GM23338 (cell line): ENCODE data around the gene RPL10A. TPM values are rescaled to one million over a fixed set of nuclear protein-coding genes. Genes with fewer than 3 reads are reported as not detected.

Experiments used
- ATAC-seq: fragments of 200-7000 bp; cut with Tn5 transposase; 3 replicates; pipeline ENCODE4 v1.9.1; 2020
- DNase-seq: peaks from one replicate; pipeline ENCODE4 v3.0.0-alpha.2; 2015; ENCODE audit warnings: low spot score
- H2AFZ ChIP-seq: fragments of 200-600 bp; sonication (generic); 2 replicates; pipeline ENCODE4 v1.8.0; 2016; ENCODE audit warnings: antibody characterized with exemption, mild to moderate bottlenecking, moderate library complexity
- H3F3A ChIP-seq: fragments of 200-600 bp; sonication (generic); replicated peaks from 2 replicates; pipeline ENCODE4 v1.8.0; 2017; ENCODE audit warnings: antibody characterized with exemption, mixed run types, low read depth
- H3K27ac ChIP-seq: fragments of 200-600 bp; sonication (generic); 2 replicates; pipeline ENCODE4 v1.6.1; 2016; ENCODE audit warnings: low read depth
- H3K27me3 ChIP-seq: fragments of 200-600 bp; sonication (generic); 2 replicates; pipeline ENCODE4 v1.8.0; 2016; ENCODE audit warnings: mild to moderate bottlenecking, mixed run types, moderate library complexity; ENCODE audit not compliant: insufficient read depth
- H3K36me3 ChIP-seq: fragments of 200-600 bp; sonication (generic); 2 replicates; pipeline ENCODE4 v1.8.0; 2016; ENCODE audit warnings: mild to moderate bottlenecking; ENCODE audit not compliant: insufficient read depth
- H3K4me1 ChIP-seq: fragments of 200-600 bp; sonication (generic); 2 replicates; pipeline ENCODE4 v1.8.0; 2016; ENCODE audit warnings: mild to moderate bottlenecking, moderate library complexity; ENCODE audit not compliant: insufficient read depth
- H3K4me2 ChIP-seq: fragments of 200-600 bp; sonication (generic); 2 replicates; pipeline ENCODE4 v1.7.1; 2017; ENCODE audit warnings: mixed run types
- H3K4me3 ChIP-seq: fragments of 200-600 bp; sonication (generic); 2 replicates; pipeline ENCODE4 v1.6.1; 2016; ENCODE audit warnings: mixed run types
- H3K79me2 ChIP-seq: fragments of 200-600 bp; sonication (generic); replicated peaks from 2 replicates; pipeline ENCODE4 v1.8.0; 2017; ENCODE audit warnings: mild to moderate bottlenecking; ENCODE audit not compliant: insufficient read depth
- H3K9me2 ChIP-seq: fragments of 200-600 bp; sonication (generic); 2 replicates; pipeline ENCODE4 v1.8.0; 2017; ENCODE audit not compliant: insufficient read depth
- H4K20me1 ChIP-seq: fragments of 200-600 bp; sonication (generic); replicated peaks from 2 replicates; pipeline ENCODE4 v1.8.0; 2017; ENCODE audit warnings: mild to moderate bottlenecking; ENCODE audit not compliant: insufficient read depth
- H3K27ac Mint-ChIP-seq: 2 replicates; pipeline ENCODE4 v1.8.0; 2020; ENCODE audit warnings: inconsistent platforms, mild to moderate bottlenecking, moderate library complexity, mixed read lengths
- H3K27me3 Mint-ChIP-seq: 3 replicates; pipeline ENCODE4 v1.8.0; 2022; ENCODE audit warnings: low read depth, mild to moderate bottlenecking, moderate library complexity, mixed read lengths, inconsistent platforms; ENCODE audit not compliant: insufficient read depth, poor library complexity
- H3K36me3 Mint-ChIP-seq: 3 replicates; pipeline ENCODE4 v1.8.0; 2021; ENCODE audit warnings: low read depth, mild to moderate bottlenecking, inconsistent platforms, moderate library complexity, mixed read lengths
- H3K4me1 Mint-ChIP-seq: 3 replicates; pipeline ENCODE4 v1.8.0; 2020; ENCODE audit warnings: mild to moderate bottlenecking, inconsistent platforms, mixed read lengths
- H3K4me3 Mint-ChIP-seq: 3 replicates; pipeline ENCODE4 v1.8.0; 2021; ENCODE audit warnings: moderate library complexity, mild to moderate bottlenecking, inconsistent platforms, mixed read lengths
- H3K9me3 Mint-ChIP-seq: 3 replicates; pipeline ENCODE4 v1.8.0; 2020; ENCODE audit warnings: moderate library complexity, mild to moderate bottlenecking, inconsistent platforms, mixed read lengths
- CREB1 ChIP-seq: fragments of 250-450 bp; sonication (Bioruptor Pico); IDR thresholded peaks from 2 replicates; pipeline ENCODE4 v1.5.0; 2020; ENCODE audit warnings: low read depth, mild to moderate bottlenecking, moderate library complexity
- CTCF ChIP-seq, 2 experiments: fragments of 200-600 bp in 1 of 2; sonication (generic) in 1 of 2; conservative IDR thresholded peaks; 2 replicates each; pipeline versions ENCODE4 v1.5.1 to v1.6.1; 2016 to 2017; ENCODE audit warnings: antibody characterized with exemption in 2 of 2, low read depth in 2 of 2, mild to moderate bottlenecking in 2 of 2, moderate library complexity in 1 of 2
- JUNB ChIP-seq: IDR thresholded peaks from one replicate; pipeline ENCODE4 v1.6.1; 2016; ENCODE audit warnings: antibody characterized with exemption; ENCODE audit not compliant: unreplicated experiment
- NANOG ChIP-seq: IDR thresholded peaks from 2 replicates; pipeline ENCODE4 v1.6.1; 2016; ENCODE audit warnings: antibody characterized with exemption, borderline replicate concordance
- POLR2AphosphoS5 ChIP-seq: IDR thresholded peaks from 2 replicates; pipeline ENCODE4 v1.6.1; 2016; ENCODE audit warnings: antibody characterized with exemption, low read depth
- REST ChIP-seq: IDR thresholded peaks from one replicate; pipeline ENCODE4 v1.6.1; 2018; ENCODE audit warnings: antibody characterized with exemption; ENCODE audit not compliant: unreplicated experiment
- STAT1 ChIP-seq: IDR thresholded peaks from one replicate; pipeline ENCODE4 v1.6.1; 2016; ENCODE audit warnings: antibody characterized with exemption; ENCODE audit not compliant: unreplicated experiment
- ZNF114 ChIP-seq: fragments of 250-450 bp; sonication (Bioruptor Pico); IDR thresholded peaks from 2 replicates; pipeline ENCODE4 v1.5.0; 2020; ENCODE audit warnings: mild to moderate bottlenecking, moderate library complexity
- ZNF331 ChIP-seq: fragments of 250-450 bp; sonication (Bioruptor Pico); IDR thresholded peaks from 2 replicates; pipeline ENCODE4 v1.5.0; 2020; ENCODE audit warnings: low read depth, mild to moderate bottlenecking, moderate library complexity
- polyA plus RNA-seq: library from polyadenylated mRNA; unstranded; fragments of >200 nt; fragmentation: Nextera tagmentation; extraction: Ambion mirVana; gene quantifications from 2 replicates; pipeline ENCODE4 v1.2.1, GENCODE V29; 2016
- total RNA-seq: library from RNA; depleted of rRNA; stranded (reverse); fragments of >200 nt; shearing (Covaris generic); gene quantifications from 2 replicates; pipeline ENCODE4 v1.2.3, GENCODE V29; 2014
- TF ChIP-seq, protein P1 (sequence below): IDR thresholded peaks from 2 replicates; pipeline ENCODE4 v1.6.1; 2016; ENCODE audit warnings: antibody characterized with exemption
- TF ChIP-seq, protein P2 (sequence below): fragments of 250-450 bp; sonication (Bioruptor Pico); IDR thresholded peaks from 2 replicates; pipeline ENCODE4 v1.5.0; 2020; ENCODE audit warnings: mild to moderate bottlenecking, moderate library complexity

The RPL10A gene
- total and polyA plus RNA-seq, 2 experiments from 2014 or later: 730 to 1,297 TPM

GRCh38 chr6:35501784-35502183, 33.6 kb downstream of the RPL10A start (continued):
- TF ChIP-seq CTCF (conservative IDR thresholded peaks at IDR 0.05; ENCODE audit: low read depth in 2 of 2) (no peak), STAT1 (no peak), REST (no peak), ZNF114 (CRISPR knock-in tag) (no peak), ZNF331 (no peak), NANOG (no peak), JUNB (no peak), CREB1 (CRISPR knock-in tag) (no peak)
- TF ChIP-seq, protein P1, sequence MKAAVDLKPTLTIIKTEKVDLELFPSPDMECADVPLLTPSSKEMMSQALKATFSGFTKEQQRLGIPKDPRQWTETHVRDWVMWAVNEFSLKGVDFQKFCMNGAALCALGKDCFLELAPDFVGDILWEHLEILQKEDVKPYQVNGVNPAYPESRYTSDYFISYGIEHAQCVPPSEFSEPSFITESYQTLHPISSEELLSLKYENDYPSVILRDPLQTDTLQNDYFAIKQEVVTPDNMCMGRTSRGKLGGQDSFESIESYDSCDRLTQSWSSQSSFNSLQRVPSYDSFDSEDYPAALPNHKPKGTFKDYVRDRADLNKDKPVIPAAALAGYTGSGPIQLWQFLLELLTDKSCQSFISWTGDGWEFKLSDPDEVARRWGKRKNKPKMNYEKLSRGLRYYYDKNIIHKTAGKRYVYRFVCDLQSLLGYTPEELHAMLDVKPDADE: no peak

- Mint-ChIP-seq H3K36me3 (peaks cover 2% of the 10 kb centered on the region; the same call in 1 of the 3 replicates), H3K4me3 (no peak overlapping the region)
- H3K79me2 ChIP-seq: no peaks in the 10 kb centered on the region
- no peak for TF ChIP-seq POLR2AphosphoS5
- no peak for TF ChIP-seq CTCF (conservative IDR thresholded peaks at IDR 0.05; ENCODE audit: low read depth in 2 of 2)
- TF ChIP-seq, protein P2, sequence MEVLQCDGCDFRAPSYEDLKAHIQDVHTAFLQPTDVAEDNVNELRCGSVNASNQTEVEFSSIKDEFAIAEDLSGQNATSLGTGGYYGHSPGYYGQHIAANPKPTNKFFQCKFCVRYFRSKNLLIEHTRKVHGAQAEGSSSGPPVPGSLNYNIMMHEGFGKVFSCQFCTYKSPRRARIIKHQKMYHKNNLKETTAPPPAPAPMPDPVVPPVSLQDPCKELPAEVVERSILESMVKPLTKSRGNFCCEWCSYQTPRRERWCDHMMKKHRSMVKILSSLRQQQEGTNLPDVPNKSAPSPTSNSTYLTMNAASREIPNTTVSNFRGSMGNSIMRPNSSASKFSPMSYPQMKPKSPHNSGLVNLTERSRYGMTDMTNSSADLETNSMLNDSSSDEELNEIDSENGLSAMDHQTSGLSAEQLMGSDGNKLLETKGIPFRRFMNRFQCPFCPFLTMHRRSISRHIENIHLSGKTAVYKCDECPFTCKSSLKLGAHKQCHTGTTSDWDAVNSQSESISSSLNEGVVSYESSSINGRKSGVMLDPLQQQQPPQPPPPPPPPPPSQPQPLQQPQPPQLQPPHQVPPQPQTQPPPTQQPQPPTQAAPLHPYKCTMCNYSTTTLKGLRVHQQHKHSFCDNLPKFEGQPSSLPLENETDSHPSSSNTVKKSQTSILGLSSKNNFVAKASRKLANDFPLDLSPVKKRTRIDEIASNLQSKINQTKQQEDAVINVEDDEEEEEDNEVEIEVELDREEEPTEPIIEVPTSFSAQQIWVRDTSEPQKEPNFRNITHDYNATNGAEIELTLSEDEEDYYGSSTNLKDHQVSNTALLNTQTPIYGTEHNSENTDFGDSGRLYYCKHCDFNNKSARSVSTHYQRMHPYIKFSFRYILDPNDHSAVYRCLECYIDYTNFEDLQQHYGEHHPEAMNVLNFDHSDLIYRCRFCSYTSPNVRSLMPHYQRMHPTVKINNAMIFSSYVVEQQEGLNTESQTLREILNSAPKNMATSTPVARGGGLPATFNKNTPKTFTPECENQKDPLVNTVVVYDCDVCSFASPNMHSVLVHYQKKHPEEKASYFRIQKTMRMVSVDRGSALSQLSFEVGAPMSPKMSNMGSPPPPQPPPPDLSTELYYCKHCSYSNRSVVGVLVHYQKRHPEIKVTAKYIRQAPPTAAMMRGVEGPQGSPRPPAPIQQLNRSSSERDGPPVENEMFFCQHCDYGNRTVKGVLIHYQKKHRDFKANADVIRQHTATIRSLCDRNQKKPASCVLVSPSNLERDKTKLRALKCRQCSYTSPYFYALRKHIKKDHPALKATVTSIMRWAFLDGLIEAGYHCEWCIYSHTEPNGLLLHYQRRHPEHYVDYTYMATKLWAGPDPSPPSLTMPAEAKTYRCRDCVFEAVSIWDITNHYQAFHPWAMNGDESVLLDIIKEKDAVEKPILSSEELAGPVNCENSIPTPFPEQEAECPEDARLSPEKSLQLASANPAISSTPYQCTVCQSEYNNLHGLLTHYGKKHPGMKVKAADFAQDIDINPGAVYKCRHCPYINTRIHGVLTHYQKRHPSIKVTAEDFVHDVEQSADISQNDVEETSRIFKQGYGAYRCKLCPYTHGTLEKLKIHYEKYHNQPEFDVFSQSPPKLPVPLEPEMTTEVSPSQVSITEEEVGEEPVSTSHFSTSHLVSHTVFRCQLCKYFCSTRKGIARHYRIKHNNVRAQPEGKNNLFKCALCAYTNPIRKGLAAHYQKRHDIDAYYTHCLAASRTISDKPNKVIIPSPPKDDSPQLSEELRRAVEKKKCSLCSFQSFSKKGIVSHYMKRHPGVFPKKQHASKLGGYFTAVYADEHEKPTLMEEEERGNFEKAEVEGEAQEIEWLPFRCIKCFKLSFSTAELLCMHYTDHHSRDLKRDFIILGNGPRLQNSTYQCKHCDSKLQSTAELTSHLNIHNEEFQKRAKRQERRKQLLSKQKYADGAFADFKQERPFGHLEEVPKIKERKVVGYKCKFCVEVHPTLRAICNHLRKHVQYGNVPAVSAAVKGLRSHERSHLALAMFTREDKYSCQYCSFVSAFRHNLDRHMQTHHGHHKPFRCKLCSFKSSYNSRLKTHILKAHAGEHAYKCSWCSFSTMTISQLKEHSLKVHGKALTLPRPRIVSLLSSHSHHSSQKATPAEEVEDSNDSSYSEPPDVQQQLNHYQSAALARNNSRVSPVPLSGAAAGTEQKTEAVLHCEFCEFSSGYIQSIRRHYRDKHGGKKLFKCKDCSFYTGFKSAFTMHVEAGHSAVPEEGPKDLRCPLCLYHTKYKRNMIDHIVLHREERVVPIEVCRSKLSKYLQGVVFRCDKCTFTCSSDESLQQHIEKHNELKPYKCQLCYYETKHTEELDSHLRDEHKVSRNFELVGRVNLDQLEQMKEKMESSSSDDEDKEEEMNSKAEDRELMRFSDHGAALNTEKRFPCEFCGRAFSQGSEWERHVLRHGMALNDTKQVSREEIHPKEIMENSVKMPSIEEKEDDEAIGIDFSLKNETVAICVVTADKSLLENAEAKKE (CRISPR knock-in tag): no peak
These were observed 35.3 kb downstream of the RPL10A start for GRCh38 chr6:35503534-35503933.

More at GRCh38 chr6:35503534-35503933, 35.3 kb downstream of the RPL10A start:
- H3K27ac ChIP-seq: no peak overlapping the region
- ATAC-seq (no peak), DNase-seq (no peak)
- Mint-ChIP-seq H3K27me3 (peaks cover 24% of the 10 kb centered on the region), H3K9me3 (no peaks in the 10 kb centered on the region; the same call in 2 of the 3 replicates), H3K4me1 (peaks cover 49% of the 10 kb centered on the region), H3K27ac (no peak overlapping the region)
- H3K4me1 ChIP-seq: peaks cover 46% of the 10 kb centered on the region
- no peak overlapping the region for H3K4me2 ChIP-seq
- no peaks in the 10 kb centered on the region for H4K20me1 ChIP-seq
- no peaks in the 10 kb centered on the region for H3K9me2 ChIP-seq
- peaks cover 22% of the 10 kb centered on the region; the same call in 1 of the 2 replicates for H3F3A ChIP-seq
- H3K36me3 ChIP-seq: no peaks in the 10 kb centered on the region
- H3K27me3 ChIP-seq: peaks cover 21% of the 10 kb centered on the region; the same call in 1 of the 2 replicates
- H3K4me3 ChIP-seq: no peak overlapping the region
- no peak overlapping the region for H2AFZ ChIP-seq
